WERI-Rb-1 (cell line): ENCODE measurements around the gene TBX10.

Source experiments
- DNase-seq: peaks from one replicate; pipeline ENCODE4 v3.0.0-alpha.2; 2020
- H3K27ac ChIP-seq: fragments of 250-450 bp; sonication (Bioruptor Pico); 2 replicates; pipeline ENCODE4 v1.5.1; 2020; ENCODE audit warnings: mild to moderate bottlenecking, moderate library complexity
- H3K27me3 ChIP-seq: fragments of 250-450 bp; sonication (Bioruptor Pico); 2 replicates; pipeline ENCODE4 v1.5.1; 2021; ENCODE audit warnings: mild to moderate bottlenecking, low read depth, moderate library complexity; ENCODE audit not compliant: insufficient read depth, severe bottlenecking
- H3K36me3 ChIP-seq: fragments of 250-450 bp; sonication (Bioruptor Pico); 2 replicates; pipeline ENCODE4 v1.5.1; 2020; ENCODE audit warnings: mild to moderate bottlenecking, moderate library complexity
- H3K4me3 ChIP-seq: 2 replicates; pipeline ENCODE4 v1.5.1; 2011; ENCODE audit warnings: low read depth, mild to moderate bottlenecking, control low read depth, low read length
- H3K9me3 ChIP-seq: fragments of 250-450 bp; sonication (Bioruptor Pico); 2 replicates; pipeline ENCODE4 v1.5.1; 2021; ENCODE audit warnings: mild to moderate bottlenecking, moderate library complexity; ENCODE audit not compliant: severe bottlenecking
- TF ChIP-seq, protein P1 (sequence below): IDR thresholded peaks from 2 replicates; pipeline ENCODE4 v1.5.1; 2011; ENCODE audit warnings: low read depth, mild to moderate bottlenecking, control low read depth, inconsistent platforms, low read length

The TBX10 gene

DNA sequence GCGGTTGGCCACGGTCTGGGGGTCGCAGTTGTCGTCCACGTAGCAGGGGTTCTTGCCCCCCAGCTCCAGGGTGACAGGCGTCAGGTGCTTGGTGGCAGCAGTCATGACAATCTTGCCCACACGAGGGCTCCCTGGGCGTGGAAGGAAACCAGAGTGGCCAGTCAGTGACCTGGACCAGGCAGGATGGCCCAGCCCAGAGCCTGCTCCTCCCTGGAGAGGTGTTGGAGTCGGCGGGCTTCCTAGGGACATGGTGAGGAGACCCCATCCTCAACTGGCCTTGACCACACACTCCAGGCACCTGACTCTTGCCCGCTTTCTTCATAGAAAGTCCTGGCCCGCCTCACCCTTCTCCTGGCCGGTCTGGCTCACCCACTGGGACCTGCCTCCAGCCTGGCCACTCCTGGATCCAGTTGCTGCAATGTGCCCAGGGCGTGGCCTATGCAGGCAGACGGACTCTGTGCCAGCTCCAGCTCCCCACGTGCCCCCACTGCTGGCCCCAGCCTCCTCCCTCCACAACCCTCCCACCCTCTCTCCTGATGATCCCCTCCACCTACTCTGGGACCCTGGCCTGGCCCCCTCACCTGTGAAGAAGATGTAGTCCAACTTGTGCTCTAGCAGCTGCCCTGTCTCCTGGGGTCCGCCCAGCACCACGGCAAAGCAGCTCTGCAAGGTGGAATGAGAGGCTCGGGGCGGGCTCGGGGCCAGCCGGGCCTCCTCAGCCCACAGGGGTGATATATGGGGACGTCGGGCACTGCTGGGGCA, 26.2 kb upstream of the TBX10 start:
- Histone ChIP-seq H3K27ac (no peak overlapping the region), H3K36me3 (no peaks in the 10 kb centered on the region), H3K27me3 (no peaks in the 10 kb centered on the region), H3K4me3 (no peak overlapping the region), H3K9me3 (no peaks in the 10 kb centered on the region)
- TF ChIP-seq, protein P1, sequence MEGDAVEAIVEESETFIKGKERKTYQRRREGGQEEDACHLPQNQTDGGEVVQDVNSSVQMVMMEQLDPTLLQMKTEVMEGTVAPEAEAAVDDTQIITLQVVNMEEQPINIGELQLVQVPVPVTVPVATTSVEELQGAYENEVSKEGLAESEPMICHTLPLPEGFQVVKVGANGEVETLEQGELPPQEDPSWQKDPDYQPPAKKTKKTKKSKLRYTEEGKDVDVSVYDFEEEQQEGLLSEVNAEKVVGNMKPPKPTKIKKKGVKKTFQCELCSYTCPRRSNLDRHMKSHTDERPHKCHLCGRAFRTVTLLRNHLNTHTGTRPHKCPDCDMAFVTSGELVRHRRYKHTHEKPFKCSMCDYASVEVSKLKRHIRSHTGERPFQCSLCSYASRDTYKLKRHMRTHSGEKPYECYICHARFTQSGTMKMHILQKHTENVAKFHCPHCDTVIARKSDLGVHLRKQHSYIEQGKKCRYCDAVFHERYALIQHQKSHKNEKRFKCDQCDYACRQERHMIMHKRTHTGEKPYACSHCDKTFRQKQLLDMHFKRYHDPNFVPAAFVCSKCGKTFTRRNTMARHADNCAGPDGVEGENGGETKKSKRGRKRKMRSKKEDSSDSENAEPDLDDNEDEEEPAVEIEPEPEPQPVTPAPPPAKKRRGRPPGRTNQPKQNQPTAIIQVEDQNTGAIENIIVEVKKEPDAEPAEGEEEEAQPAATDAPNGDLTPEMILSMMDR = peak; percentile 71
- peak; percentile 61 for DNase-seq

DNA sequence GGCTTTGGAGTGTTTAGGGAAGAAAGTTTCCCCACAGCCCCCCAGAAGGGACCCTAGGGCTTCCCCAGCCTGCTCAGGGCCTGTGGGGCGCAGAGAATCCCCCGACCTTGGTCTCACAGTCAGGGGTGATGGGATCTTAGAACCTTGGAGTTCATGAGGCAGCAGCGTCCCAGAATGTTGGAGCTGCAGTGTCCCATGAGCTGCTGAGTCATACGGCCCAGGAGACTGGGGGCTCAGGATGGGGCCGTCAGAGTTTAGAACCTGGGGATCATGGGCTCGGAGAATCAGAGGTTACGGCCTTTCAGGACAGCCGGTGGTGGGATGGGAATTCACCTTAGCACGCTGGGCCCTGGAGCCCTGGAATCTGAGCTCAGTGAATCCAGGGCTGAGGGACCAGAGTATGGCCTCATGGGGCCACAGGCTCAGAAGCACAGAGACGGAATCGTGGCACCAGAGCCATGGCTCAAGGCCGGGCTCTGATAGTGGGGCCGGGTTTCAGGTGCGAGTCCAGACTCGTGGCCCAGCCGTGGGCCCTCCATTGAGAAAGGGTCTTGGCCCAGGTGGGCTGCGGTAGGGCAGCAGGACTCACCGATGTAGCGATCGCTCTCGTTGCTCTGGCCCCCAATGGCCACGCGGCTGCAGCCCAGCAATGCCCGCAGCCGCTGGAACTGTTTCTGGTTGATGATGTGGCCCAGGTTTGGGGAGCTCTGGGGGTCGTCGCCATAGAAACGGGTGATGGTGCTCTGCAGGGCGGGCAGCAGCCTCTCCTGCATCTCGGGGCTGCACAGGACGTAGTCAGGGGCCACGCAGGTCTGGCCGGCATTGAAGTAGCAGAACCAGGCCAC, 25.4 kb upstream of the TBX10 start:
- no peak for DNase-seq
- no peak overlapping the region for H3K27ac ChIP-seq
- no peaks in the 10 kb centered on the region for H3K36me3 ChIP-seq
- H3K4me3 ChIP-seq = no peak overlapping the region
- H3K9me3 ChIP-seq = no peaks in the 10 kb centered on the region
- H3K27me3 ChIP-seq = no peaks in the 10 kb centered on the region
- TF ChIP-seq, protein P1 = no peak

DNA sequence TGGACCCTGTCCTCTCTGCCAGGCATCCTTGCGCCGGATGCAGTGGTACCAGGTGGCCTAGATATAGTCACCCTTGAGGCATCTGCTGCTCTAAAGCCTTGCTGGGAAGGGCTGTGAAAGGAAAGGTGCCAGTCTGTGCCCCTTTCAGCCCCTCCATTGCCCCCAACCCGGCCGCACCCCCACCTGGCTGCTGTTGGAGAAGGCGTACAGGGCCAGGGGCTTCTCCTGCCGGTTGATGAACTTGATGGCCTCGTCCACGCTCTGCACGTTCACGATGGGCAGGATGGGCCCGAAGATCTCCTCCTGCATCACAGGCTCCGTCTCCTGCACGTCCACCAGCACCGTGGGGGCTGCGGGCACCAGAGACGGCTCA, 24.6 kb upstream of the TBX10 start:
- Histone ChIP-seq H3K4me3 (no peak overlapping the region), H3K36me3 (no peaks in the 10 kb centered on the region), H3K9me3 (no peaks in the 10 kb centered on the region), H3K27ac (no peak overlapping the region), H3K27me3 (no peaks in the 10 kb centered on the region)
- TF ChIP-seq, protein P1 = no peak
- DNase-seq = no peak

DNA sequence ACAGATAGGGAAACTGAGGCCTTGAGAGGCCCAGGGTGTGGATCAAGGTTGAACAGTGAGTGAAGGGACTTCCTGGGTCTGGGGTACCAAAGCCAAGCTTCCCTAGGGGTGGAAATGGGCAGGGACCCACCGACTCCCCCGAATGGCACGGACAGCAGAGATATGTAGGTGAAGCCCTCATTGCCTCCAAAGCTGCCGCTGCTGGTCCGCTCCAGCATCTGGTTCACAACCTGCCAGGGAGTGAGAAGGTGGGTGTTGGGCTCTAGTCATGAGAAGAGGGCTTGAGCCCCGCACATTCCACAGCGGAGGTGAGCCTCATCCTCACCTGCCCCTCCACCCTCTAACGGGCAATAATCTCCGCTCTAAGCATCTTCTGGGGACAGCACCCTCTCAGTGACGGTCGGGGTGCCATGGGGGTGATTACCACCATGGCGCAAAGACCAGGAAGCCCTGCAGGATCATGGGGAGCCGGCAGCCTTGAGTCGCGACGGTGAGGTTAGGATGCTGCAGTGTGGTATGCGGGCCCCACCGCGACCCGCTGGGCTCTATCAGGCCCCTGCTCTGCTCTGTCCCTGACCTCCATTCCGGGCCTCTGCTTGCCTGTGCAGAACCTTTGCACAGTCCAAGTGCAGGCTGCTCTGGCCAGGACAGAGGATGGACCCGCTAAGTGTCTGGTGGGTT, 24.1 kb upstream of the TBX10 start:
- DNase-seq = no peak
- no peaks in the 10 kb centered on the region for H3K27me3 ChIP-seq

GRCh38 chr11:67662835-67663531, 23.4 kb upstream of the TBX10 start:
- TF ChIP-seq, protein P1 = no peak
- no peaks in the 10 kb centered on the region for H3K27me3 ChIP-seq

More for the DNA sequence above, 24.1 kb upstream of the TBX10 start:
- H3K36me3 ChIP-seq = no peaks in the 10 kb centered on the region
- no peaks in the 10 kb centered on the region for H3K9me3 ChIP-seq
- H3K4me3 ChIP-seq = no peak overlapping the region
- H3K27ac ChIP-seq = no peak overlapping the region
- TF ChIP-seq, protein P1 = no peak

More at GRCh38 chr11:67662835-67663531, 23.4 kb upstream of the TBX10 start:
- no peak for DNase-seq
- no peak overlapping the region for H3K4me3 ChIP-seq
- H3K27ac ChIP-seq = no peak overlapping the region
- no peaks in the 10 kb centered on the region for H3K36me3 ChIP-seq
- no peaks in the 10 kb centered on the region for H3K9me3 ChIP-seq
